Parathyroid adenoma (tissue), 2 donors: Measurements from ENCODE around the gene RAD54L.
A peak's percentile ranks its signal among the peaks of the same experiment; 100 is the strongest.
"Not testable (repeated sequence)": the region's sequence is repeated elsewhere in the genome, so short reads cannot be mapped to it uniquely, and the experiment has no call there.

Experiments
- H2AFZ ChIP-seq: fragments of 300-600 bp; sonication (generic); one replicate; pipeline ENCODE4 v1.7.0; 2017; ENCODE audit warnings: antibody characterized with exemption, mild to moderate bottlenecking
- H3K27ac ChIP-seq: fragments of 300-600 bp; sonication (generic); one replicate; pipeline ENCODE4 v1.7.0; 2017
- H3K27me3 ChIP-seq: fragments of 300-600 bp; sonication (generic); one replicate; pipeline ENCODE4 v1.7.0; 2017; ENCODE audit warnings: low read length; ENCODE audit not compliant: control insufficient read depth, insufficient read depth
- H3K36me3 ChIP-seq: fragments of 300-600 bp; sonication (generic); one replicate; pipeline ENCODE4 v1.7.0; 2017; ENCODE audit warnings: low read length; ENCODE audit not compliant: control insufficient read depth, insufficient read depth
- H3K4me1 ChIP-seq: fragments of 300-600 bp; sonication (generic); one replicate; pipeline ENCODE4 v1.7.0; 2017; ENCODE audit warnings: control low read depth
- H3K4me2 ChIP-seq: fragments of 300-600 bp; sonication (generic); one replicate; pipeline ENCODE4 v1.7.0; 2017; ENCODE audit warnings: low read length
- H3K4me3 ChIP-seq: fragments of 300-600 bp; sonication (generic); one replicate; pipeline ENCODE4 v1.7.0; 2017; ENCODE audit warnings: low read depth, low read length
- H3K79me2 ChIP-seq: fragments of 300-600 bp; sonication (generic); one replicate; pipeline ENCODE4 v1.7.0; 2017; ENCODE audit warnings: control low read depth
- H3K9ac ChIP-seq: fragments of 300-600 bp; sonication (generic); one replicate; pipeline ENCODE4 v1.7.0; 2017; ENCODE audit warnings: mild to moderate bottlenecking
- H3K9me3 ChIP-seq: fragments of 300-600 bp; sonication (generic); one replicate; pipeline ENCODE4 v1.7.0; 2017; ENCODE audit warnings: low read length; ENCODE audit not compliant: control insufficient read depth
- TF ChIP-seq, protein P1 (sequence below): fragments of 300-600 bp; sonication (generic); IDR thresholded peaks from one replicate; pipeline ENCODE4 v1.7.0; 2017; ENCODE audit warnings: antibody characterized with exemption, mild to moderate bottlenecking
- donor health status: primary hyperparathyroidism.

Gene RAD54L

DNA sequence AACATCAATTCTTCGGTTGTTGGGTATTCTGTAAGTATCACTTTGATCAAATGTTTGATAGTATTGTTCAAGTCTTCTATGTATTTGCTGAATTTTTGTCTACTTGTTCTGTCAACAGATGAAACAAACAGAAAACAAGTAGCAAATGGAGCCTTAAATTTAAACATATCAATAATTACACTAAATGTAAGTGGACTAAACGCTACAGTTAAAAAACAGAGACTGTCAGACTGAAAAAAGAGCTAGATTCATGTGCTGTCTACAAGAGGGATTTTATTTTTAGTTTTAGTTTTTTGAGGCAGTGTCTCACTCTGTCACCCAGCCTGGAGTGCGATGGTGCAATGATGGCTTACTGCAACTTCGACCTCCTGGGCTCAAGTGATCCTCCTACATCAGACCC, 10.7 kb upstream of the RAD54L start:
- no peak overlapping the region for H3K9ac ChIP-seq
- H3K4me3 ChIP-seq: no peak overlapping the region
- no peak overlapping the region for H3K4me2 ChIP-seq
- H3K79me2 ChIP-seq: no peaks in the 10 kb centered on the region
- H3K27me3 ChIP-seq: no peaks in the 10 kb centered on the region
- H3K9me3 ChIP-seq: no peaks in the 10 kb centered on the region
- no peak overlapping the region for H2AFZ ChIP-seq
- H3K4me1 ChIP-seq: no peaks in the 10 kb centered on the region
- TF ChIP-seq, protein P1, sequence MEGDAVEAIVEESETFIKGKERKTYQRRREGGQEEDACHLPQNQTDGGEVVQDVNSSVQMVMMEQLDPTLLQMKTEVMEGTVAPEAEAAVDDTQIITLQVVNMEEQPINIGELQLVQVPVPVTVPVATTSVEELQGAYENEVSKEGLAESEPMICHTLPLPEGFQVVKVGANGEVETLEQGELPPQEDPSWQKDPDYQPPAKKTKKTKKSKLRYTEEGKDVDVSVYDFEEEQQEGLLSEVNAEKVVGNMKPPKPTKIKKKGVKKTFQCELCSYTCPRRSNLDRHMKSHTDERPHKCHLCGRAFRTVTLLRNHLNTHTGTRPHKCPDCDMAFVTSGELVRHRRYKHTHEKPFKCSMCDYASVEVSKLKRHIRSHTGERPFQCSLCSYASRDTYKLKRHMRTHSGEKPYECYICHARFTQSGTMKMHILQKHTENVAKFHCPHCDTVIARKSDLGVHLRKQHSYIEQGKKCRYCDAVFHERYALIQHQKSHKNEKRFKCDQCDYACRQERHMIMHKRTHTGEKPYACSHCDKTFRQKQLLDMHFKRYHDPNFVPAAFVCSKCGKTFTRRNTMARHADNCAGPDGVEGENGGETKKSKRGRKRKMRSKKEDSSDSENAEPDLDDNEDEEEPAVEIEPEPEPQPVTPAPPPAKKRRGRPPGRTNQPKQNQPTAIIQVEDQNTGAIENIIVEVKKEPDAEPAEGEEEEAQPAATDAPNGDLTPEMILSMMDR: no peak
- H3K36me3 ChIP-seq: no peaks in the 10 kb centered on the region
- no peak overlapping the region for H3K27ac ChIP-seq

DNA sequence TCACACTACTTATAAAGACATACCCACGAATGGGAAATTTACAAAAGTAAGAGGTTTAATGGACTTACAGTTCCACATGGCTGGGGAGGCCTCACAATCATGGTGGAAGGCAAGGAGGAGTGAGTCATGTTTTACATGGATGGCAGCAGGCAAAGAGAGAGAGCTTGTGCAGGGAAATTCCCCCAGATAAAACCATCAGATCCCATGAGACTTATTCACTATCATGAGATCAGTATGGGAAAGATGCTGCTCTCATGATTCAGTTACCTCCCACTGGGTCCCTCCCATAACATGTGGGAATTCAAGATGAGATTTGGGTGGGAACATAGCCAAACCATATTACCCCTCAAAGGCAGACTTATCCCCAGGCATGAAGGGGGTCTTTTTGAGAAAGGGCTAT, 8.7 kb upstream of the RAD54L start:
- not testable (repeated sequence) for H3K79me2 ChIP-seq, H3K27me3 ChIP-seq, H3K27ac ChIP-seq

DNA sequence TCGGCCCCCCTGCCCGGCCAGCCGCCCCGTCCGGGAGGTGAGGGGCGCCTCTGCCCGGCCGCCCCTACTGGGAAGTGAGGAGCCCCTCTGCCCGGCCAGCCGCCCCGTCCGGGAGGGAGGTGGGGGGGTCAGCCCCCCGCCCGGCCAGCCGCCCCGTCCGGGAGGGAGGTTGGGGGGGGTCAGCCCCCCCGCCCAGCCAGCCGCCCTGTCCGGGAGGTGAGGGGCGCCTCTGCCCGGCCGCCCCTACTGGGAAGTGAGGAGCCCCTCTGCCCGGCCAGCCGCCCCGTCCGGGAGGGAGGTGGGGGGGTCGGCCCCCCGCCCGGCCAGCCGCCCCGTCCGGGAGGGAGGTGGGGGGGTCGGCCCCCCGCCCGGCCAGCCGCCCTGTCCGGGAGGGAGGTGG, 5.8 kb upstream of the RAD54L start:
- not testable (repeated sequence) for H3K4me3 ChIP-seq, H3K9ac ChIP-seq, H3K27me3 ChIP-seq, H3K36me3 ChIP-seq, H3K27ac ChIP-seq, H3K4me1 ChIP-seq, H3K79me2 ChIP-seq, H2AFZ ChIP-seq, H3K9me3 ChIP-seq, H3K4me2 ChIP-seq

More for the DNA sequence above, 8.7 kb upstream of the RAD54L start:
- not testable (repeated sequence) for H3K4me2 ChIP-seq, H2AFZ ChIP-seq, H3K4me1 ChIP-seq, H3K36me3 ChIP-seq, H3K9me3 ChIP-seq, H3K4me3 ChIP-seq, H3K9ac ChIP-seq

DNA sequence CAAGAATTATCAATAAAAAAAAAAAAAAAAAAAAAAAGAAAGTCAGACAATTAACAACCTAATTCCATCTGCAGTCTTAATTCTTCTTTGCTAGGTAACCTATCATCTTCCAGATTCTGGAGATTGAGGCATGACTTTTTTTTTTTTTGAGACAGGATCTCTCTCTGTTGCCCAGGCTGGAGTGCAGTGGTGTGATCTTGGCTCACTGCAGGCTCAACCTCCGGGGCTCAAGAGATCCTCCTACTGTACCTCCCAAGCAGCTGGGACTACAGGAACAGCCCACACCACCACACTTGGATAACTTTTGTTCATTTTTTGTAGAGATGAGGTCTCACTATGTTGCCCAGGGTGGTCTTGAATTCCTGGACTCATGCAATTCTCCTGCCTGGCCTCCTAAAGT, 4.6 kb upstream of the RAD54L start:
- no peak overlapping the region for H2AFZ ChIP-seq
- TF ChIP-seq, protein P1: no peak
- H3K4me2 ChIP-seq: no peak overlapping the region
- no peak overlapping the region for H3K9ac ChIP-seq
- no peak overlapping the region for H3K4me3 ChIP-seq
- H3K27me3 ChIP-seq: no peaks in the 10 kb centered on the region
- no peaks in the 10 kb centered on the region for H3K36me3 ChIP-seq
- no peaks in the 10 kb centered on the region for H3K9me3 ChIP-seq
- no peak overlapping the region for H3K27ac ChIP-seq
- peaks cover under 1% of the 10 kb centered on the region for H3K4me1 ChIP-seq
- no peaks in the 10 kb centered on the region for H3K79me2 ChIP-seq

DNA sequence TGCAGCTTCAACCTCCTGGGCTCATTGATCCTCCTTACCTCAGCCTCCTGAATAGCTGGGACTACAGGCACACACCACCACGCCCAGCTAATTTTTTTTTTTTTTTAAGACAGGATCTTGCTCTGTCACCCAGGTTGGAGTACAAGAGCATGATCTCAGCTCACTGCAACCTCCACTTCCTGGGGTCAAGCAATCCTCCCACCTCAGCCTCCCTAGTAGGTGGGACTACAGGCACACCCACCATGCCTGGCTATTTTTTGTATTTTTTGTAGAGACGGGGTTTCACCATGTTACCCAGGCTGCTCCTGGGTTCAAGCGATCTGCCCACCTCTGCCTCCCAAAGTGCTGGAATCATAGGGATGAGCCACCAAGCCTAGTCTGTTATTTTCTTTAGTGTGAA, 3.7 kb upstream of the RAD54L start:
- H3K9ac ChIP-seq, H3K9me3 ChIP-seq, H3K27ac ChIP-seq, H2AFZ ChIP-seq, H3K4me2 ChIP-seq, H3K4me3 ChIP-seq, H3K79me2 ChIP-seq, H3K27me3 ChIP-seq, H3K36me3 ChIP-seq, H3K4me1 ChIP-seq: not testable (repeated sequence)

DNA sequence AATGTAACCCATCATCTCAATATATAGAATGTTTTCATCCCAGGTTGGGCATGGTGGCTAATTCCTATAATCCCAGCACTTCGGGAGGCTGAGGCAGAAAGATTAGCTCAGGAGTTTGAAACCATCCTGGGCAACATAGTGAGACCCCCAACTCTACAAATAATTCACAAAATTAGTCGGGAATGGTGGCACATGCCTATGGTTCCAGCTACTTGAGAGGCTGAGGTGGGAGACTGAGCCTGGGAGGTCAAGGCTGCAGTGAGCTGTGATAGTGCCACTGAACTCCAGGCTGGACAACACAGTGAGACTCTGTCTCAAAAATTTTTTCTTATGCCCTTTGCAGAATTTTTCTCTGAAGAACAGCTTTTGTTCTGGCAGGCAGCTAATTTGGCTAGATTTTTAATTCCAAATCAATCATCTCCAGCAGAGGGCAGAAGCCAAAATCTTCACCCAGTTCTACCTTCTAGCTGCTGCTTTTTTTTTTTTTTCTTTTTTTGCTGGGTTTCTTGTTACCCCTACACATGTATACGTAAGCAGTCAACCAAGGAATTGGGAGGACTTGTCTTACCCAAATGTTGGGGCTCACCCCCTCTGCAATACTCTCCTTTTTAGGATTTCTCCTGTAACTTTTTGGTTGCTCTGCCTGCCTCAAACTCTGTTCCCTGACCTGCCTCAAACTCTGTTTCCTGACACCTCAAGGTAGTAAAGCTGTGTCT, 2.7 kb upstream of the RAD54L start:
- no peak overlapping the region for H2AFZ ChIP-seq
- H3K36me3 ChIP-seq: no peaks in the 10 kb centered on the region
- H3K4me1 ChIP-seq: peaks cover 2% of the 10 kb centered on the region
- H3K4me3 ChIP-seq: no peak overlapping the region
- no peak overlapping the region for H3K27ac ChIP-seq
- H3K9ac ChIP-seq: no peak overlapping the region
- H3K79me2 ChIP-seq: no peaks in the 10 kb centered on the region
- no peaks in the 10 kb centered on the region for H3K9me3 ChIP-seq
- no peak overlapping the region for H3K4me2 ChIP-seq
- TF ChIP-seq, protein P1: peak; percentile 23
- H3K27me3 ChIP-seq: no peaks in the 10 kb centered on the region

DNA sequence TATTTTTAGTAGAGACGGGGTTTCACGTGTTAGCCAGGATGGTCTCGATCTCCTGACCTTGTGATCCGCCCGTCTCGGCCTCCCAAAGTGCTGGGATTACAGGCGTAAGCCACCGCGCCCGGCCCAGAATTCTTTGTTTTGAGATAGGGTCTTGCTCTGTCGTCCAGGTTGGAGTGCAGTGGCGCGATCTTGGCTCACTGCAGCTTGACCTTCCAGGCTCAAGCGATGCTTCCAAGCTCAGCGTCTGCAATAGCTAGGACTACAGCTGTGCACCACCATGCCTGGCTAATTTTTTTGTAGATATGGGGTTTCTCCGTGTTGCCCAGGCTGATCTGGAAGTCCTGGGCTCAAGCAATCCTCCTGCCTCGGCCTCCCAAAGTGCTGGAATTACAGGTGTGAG, 1.4 kb upstream of the RAD54L start:
- not testable (repeated sequence) for H3K9ac ChIP-seq, H3K79me2 ChIP-seq, H3K36me3 ChIP-seq, H3K4me2 ChIP-seq, H3K27me3 ChIP-seq, H3K9me3 ChIP-seq, H3K4me1 ChIP-seq, H3K4me3 ChIP-seq, H3K27ac ChIP-seq
- peak overlapping the region; percentile 90 for H2AFZ ChIP-seq
